A375 (cell line): Measurements from ENCODE around the gene PTGS2. TPM values are rescaled to one million over a fixed set of nuclear protein-coding genes. Genes with fewer than 3 reads are reported as not detected.

Experiments used
- total RNA-seq: library from RNA; depleted of rRNA; stranded (reverse); fragments of >200 nt; shearing (Covaris generic); gene quantifications from 2 replicates; pipeline ENCODE4 v1.2.3, GENCODE V29; 2014; rRNA removed

PTGS2 gene
- 0.60 and 0.80 TPM in 2 replicates for total RNA-seq

GRCh38 chr1:186680245-186681061, at the start of gene PTGS2:
TSS of gene PTGS2 (minus strand) at chr1:186680423. CDS start at chr1:186680290, 133 bp downstream.

Other genes with a start within 250 kb of the PTGS2 start
- gene PDC, start 219.3 kb downstream of the PTGS2 start, total RNA-seq, result not detected in 2 replicates
- gene PLA2G4A, start 148.5 kb upstream of the PTGS2 start, total RNA-seq, result 0.98 and 1.0 TPM in 2 replicates